SK-N-MC (cell line): Measurements from ENCODE around the gene SMARCD1.

Experiments used
- EZH2 ChIP-seq: fragments of 200-600 bp; sonication (generic); IDR thresholded peaks from one replicate; pipeline ENCODE4 v1.6.1; 2017; ENCODE audit warnings: antibody characterized with exemption
- FOXP2 ChIP-seq: optimal IDR thresholded peaks from 2 replicates; pipeline ENCODE3; 2011; ENCODE audit warnings: mild to moderate bottlenecking, moderate library complexity; ENCODE audit not compliant: insufficient read depth; ENCODE audit errors: extremely low read length, control extremely low read depth
- POLR2AphosphoS5 ChIP-seq: IDR thresholded peaks from 2 replicates; pipeline ENCODE4 v1.6.1; 2012; ENCODE audit warnings: mild to moderate bottlenecking, low read depth, low read length, borderline replicate concordance

- no peak for TF ChIP-seq EZH2
- TF ChIP-seq POLR2AphosphoS5: no peak
- no peak for TF ChIP-seq FOXP2
These were observed 12.8 kb downstream of the SMARCD1 start for GRCh38 chr12:50097952-50098351.
